ENCODE data around the gene GPR146.

The GPR146 gene

GRCh38 chr7:1083729-1084657 lies 39.6 kb downstream of the GPR146 start:
- TF ChIP-seq ZNF8 (CRISPR knock-in tag; IDR thresholded peaks at IDR 0.05) (no peak), ARNTL (CRISPR knock-in tag; IDR thresholded peaks at IDR 0.05; ENCODE audit: borderline replicate concordance, low read depth) (no peak), SNAI2 (CRISPR knock-in tag; IDR thresholded peaks at IDR 0.05) (no peak), ZFP3 (CRISPR knock-in tag; IDR thresholded peaks at IDR 0.05) (no peak), TCF4 (CRISPR knock-in tag; IDR thresholded peaks at IDR 0.05; ENCODE audit: borderline replicate concordance) (no peak), OSR1 (CRISPR knock-in tag; IDR thresholded peaks at IDR 0.05) (no peak), ZFP30 (CRISPR knock-in tag; IDR thresholded peaks at IDR 0.05) (no peak), PPARA (CRISPR knock-in tag; IDR thresholded peaks at IDR 0.05; ENCODE audit: borderline replicate concordance) (no peak), BACH2 (CRISPR knock-in tag; IDR thresholded peaks at IDR 0.05; ENCODE audit: borderline replicate concordance) (no peak), CSRNP3 (CRISPR knock-in tag; IDR thresholded peaks at IDR 0.05) (no peak), PATZ1 (CRISPR knock-in tag; IDR thresholded peaks at IDR 0.05; ENCODE audit: borderline replicate concordance) (no peak), CREB5 (CRISPR knock-in tag; IDR thresholded peaks at IDR 0.05; ENCODE audit: low read depth) (no peak), TSHZ2 (CRISPR knock-in tag; IDR thresholded peaks at IDR 0.05) (no peak), ZC3H10 (CRISPR knock-in tag; IDR thresholded peaks at IDR 0.05) (no peak), POU6F1 (CRISPR knock-in tag; IDR thresholded peaks at IDR 0.05; ENCODE audit: borderline replicate concordance, low read depth) (no peak)
- no peak for ATAC-seq

- ATAC-seq = no peak
- TF ChIP-seq CSDC2 (CRISPR knock-in tag; IDR thresholded peaks at IDR 0.05) = no peak
- no peak for TF ChIP-seq ZFP30 (CRISPR knock-in tag; IDR thresholded peaks at IDR 0.05)
- TF ChIP-seq POU6F1 (CRISPR knock-in tag; IDR thresholded peaks at IDR 0.05; ENCODE audit: borderline replicate concordance, low read depth) = no peak
- TF ChIP-seq RARB (CRISPR knock-in tag; IDR thresholded peaks at IDR 0.05) = no peak
- TF ChIP-seq ZNF565 (CRISPR knock-in tag; conservative IDR thresholded peaks at IDR 0.05; ENCODE audit: low read depth) = no peak
- TF ChIP-seq TSHZ2 (CRISPR knock-in tag; IDR thresholded peaks at IDR 0.05) = no peak
- TF ChIP-seq ZC3H10 (CRISPR knock-in tag; IDR thresholded peaks at IDR 0.05) = no peak
- TF ChIP-seq SNAI2 (CRISPR knock-in tag; IDR thresholded peaks at IDR 0.05) = no peak
- TF ChIP-seq CREB5 (CRISPR knock-in tag; IDR thresholded peaks at IDR 0.05; ENCODE audit: low read depth) = no peak
- TF ChIP-seq ISL1 (CRISPR knock-in tag; IDR thresholded peaks at IDR 0.05) = no peak
- no peak for TF ChIP-seq ZNF70 (CRISPR knock-in tag; IDR thresholded peaks at IDR 0.05)
- TF ChIP-seq GLIS3 (CRISPR knock-in tag; IDR thresholded peaks at IDR 0.05) = no peak
- TF ChIP-seq ZFP3 (CRISPR knock-in tag; IDR thresholded peaks at IDR 0.05) = no peak
- TF ChIP-seq ZNF8 (CRISPR knock-in tag; IDR thresholded peaks at IDR 0.05) = no peak
- TF ChIP-seq TCF4 (CRISPR knock-in tag; IDR thresholded peaks at IDR 0.05; ENCODE audit: borderline replicate concordance) = no peak
- no peak for TF ChIP-seq TOX (CRISPR knock-in tag; IDR thresholded peaks at IDR 0.05; ENCODE audit: borderline replicate concordance)
Measured at GRCh38 chr7:1085266-1085665, 40.9 kb downstream of the GPR146 start.
